DMS114 treated with DMSO at 0.1 percent for 48 hours (cell line): ENCODE data around the gene PXDN.

Experiments
- DNase-seq: peaks from one replicate; lab custom pipeline; 2025; ENCODE audit not compliant: unreplicated experiment; lab: John Stamatoyannopoulos, UW

The PXDN gene

DNA sequence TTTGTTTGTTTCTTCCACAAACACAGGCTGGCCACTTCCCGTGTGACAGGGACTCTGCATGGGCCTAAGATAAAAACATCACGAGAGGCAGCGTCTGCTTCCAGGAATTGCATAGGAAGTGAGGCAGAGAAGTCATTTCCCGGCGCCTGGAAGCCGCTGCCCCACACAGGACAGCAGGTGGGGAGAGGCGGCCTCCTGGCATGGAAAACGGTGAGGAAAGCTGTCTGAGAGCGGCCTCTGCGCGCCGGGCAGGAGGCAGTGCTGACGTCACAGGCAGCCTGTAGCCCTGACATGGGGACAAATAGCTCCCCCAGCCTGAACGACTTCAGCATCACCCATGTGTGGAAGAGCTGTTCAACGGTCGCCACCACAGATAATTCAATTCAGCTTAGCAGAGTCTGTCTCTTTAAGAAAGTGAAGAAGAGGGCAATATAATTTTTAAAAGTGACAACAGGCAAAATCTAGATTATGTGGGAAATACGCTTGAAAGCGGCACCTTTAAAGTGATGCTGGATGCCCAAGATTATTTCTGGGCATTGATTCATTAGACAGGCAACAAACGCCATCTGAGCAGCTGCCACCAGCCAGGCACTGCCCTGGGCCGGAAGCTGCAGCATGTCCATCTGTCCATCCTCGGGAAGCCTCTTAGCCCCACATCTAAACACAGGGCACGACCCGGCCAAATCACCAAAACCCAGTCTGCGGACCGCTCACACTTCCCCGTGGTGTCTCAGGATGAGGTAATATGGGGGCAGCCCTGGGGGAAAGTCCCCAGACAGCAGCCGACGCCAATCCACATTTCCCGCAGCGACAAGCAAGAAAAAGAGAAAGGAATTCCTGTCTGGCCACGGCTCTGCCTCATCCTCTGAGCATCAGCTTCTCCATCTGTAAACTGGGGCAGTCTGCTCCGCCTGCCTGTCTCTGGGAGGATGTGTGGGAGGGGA lies 138.9 kb downstream of the PXDN start:
- no peak for DNase-seq

DNA sequence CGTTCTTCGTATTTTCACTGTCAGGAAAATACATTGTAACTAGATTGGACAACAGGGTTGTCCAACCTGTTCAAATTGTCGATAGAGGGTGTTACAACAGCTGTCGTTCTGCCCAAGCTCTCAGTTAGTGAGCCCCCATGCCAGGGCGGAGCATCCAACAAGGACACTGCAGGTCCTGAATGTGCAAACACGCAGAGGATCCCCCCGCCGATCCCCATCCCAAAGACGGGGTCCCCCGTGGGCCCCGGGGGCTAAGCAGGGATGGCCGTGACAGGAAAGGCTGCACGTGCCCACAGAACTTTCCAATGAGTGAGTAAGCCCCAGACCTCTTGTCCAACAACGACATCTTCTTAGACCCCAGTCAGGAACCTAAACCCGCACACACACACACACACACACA lies 140.8 kb downstream of the PXDN start:
- no peak for DNase-seq

DNA sequence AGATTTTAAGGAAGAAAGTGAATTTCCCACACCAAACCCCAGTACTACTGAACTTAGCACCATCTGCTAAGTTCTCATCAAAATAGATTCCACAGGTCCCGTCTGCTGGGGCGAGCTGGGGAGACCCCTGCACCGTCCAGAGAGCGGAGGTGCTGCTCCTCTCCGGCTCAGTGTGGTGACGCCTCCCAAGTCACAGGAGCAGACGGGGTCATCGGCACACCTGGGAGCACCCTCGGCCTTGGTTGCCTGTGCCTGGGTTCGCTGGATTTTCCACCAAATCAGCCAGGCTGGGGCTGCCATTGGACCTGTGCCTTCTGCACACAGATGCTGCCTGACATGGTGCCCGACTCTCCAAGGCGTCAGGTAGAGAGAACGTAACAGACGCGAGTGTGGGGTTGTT lies 141.3 kb downstream of the PXDN start:
- no peak for DNase-seq

DNA sequence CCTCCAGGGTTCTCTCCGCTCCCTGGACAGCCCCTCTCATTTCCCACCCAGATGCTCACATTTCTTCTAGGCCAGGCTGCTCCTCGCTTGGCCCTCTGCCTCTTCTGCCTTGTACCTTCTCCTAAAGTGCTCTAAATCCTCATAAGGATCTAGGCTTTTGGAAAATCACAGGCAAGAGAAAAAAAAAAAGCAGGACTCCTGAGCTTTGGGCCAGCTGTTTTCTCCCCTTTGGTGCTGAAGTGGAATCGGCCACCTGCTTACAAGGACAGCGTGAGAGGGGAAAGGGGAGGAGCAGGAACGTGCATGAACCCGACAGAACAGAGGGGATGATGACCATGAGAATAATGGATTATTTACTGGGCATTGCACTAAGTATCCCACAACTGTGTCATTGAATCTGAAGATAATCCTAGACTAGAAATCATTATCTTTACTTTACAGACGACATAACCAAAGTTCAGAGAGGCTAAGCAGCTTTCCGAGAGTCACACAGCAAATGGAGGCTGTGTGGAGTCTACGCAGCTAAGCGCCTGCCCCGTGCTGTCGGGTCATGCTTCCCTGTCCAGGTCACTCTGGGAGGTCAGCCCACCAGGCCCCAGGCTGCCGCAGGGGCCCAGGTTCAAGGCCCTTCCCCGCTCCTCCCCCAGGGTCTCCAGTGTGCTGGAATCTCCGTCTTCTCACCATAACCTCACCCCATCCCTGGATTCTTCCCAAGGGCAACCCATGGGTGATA lies 141.9 kb downstream of the PXDN start:
- no peak for DNase-seq

DNA sequence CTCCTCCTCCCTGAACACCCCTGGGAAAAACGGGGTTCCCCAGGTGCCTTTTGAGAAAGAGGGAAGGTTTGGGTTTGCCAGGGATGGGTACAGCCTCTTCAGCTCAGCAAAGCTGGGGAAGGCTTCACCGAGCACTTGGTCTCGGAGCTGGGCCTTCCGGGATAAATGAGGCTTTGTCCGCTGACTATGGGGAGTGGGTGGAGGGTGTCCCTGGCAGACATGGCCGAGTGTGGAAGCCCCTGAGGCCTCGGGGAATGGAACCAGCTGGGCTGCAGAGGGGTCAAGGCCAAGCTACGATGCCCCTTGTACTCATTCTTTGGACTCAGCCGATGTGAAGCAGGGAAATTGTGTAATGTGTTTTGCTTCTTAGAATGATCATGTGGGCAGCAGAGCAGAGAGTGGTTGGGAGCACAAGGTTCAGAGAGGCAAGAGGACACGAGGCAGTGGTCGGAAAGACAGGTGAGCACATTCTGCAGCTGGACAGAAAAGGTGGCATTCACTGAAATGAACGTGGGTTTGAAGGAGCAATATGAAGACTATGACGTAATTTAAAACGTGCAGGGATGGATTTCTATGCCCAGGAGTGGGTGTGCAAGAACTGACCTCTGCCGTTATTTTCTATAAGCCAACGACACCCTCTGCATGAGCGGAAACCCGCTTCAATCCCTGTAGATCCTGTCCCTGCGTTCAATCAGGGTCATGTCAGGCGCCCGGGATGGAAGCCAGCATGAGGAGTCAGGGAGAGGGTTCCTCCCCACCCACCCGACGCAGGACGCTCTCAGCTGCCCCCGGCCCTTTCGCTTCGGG lies 142.6 kb downstream of the PXDN start:
- DNase-seq: no peak

DNA sequence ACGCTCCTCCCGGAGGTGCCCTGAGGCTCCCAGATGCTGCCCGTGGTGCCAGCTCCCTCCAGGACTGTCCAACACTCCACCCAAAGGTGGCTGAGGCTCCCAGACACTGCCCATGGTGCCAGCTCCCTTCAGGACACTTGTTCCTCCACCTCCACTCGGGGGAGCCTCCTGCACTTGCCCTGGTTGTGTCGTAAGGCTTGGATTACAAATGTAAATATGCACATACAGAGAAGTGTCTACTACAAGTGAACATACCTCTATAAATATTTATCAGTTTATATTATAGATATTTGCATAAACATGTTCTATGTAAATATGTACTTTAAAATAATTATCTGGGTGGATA lies 143.3 kb downstream of the PXDN start:
- no peak for DNase-seq

DNA sequence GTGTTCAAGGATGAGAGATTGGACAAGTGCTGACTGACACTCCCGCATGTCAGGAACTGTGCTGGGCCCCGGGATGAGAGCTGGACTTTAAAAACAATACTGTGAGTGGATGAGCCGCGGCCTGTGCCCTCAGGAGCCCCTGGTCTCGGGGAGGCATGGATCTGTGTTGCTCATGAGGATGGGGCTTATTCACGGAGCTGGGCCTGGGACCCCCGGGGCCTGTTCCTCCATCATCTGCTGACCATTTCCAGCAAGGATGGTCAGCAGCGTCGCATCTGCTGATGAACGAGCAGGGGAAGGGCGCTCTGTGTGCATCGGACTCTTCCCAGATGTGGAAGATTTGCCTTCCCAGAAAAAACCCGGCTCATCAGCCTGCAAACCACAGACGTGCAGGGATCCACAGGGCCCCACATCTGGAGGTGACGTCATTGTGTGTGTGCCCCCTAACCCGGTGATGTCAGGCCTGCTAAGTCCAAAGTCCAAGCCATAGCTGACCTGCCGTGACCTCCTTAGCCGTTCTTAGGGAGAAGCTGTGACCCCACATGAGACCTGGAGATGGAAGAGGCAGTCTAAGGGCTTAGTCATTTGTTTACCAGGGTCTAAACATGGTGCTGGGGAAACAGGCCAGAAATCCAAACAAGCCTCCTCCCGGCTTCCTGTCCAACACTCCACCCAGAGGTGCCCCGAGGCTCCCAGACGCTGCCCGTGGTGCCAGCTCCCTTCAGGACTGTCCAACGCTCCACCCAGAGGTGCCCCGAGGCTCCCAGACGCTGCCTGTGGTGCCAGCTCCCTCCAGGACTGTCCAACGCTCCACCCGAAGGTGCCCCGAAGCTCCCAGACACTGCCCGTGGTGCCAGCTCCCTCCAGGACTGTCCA lies 143.9 kb downstream of the PXDN start:
- no peak for DNase-seq

DNA sequence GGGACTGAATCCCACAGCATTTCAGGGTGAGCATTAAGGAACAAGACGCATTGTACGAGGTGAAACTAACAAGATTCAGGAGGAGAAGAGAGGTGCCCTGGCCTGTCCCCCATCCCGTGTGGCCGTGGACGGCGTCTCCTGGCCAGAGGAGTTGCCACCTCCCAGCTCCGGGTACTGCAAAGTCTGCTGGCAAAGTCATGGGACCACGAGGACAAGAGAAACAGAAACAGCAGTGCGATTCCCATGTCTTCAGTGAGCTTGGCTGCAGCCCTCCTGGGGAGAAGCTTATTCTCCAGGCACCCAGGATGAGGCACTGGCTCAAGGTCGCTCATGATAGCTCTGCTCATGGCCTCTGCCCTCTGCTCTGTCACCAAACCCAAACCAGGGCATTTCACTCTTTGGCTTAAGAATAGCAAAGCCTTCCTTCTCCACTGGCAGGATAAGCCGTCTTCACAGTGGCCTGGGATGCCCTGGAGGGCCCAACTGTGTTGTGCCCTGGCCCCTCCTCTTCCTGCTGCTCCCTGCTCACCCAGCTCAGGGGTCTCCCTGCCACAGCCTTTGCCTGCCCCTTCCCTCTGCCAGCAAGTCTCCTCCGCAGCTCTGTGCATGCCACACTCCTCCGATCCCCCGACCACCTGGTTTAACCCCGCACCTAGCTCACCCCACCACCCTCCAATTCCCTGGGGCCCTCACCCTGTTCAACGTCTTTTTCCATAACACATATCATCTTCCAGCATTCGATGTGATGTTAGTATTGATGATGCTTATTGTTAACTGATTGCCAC lies 144.8 kb downstream of the PXDN start:
- DNase-seq: no peak

DNA sequence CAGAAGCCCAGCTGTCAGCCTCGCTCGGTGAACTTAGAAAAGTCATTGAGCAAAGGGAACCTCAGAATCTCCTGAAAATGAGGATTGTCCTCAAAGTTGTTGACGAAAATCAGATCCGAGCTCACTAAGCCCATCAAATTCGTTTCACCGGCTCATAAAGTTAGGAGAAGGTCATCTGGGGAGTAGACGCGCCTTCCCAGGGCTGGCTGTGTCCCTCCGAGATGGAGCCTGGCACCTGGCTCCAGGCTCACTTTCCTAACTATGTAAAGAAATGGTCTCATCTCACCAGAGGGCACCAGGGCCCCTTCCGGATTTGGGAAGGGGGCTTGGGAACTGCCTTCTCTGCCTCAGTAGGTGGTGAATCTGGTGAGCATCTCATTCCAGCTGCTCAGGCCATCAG lies 145.5 kb downstream of the PXDN start:
- no peak for DNase-seq

DNA sequence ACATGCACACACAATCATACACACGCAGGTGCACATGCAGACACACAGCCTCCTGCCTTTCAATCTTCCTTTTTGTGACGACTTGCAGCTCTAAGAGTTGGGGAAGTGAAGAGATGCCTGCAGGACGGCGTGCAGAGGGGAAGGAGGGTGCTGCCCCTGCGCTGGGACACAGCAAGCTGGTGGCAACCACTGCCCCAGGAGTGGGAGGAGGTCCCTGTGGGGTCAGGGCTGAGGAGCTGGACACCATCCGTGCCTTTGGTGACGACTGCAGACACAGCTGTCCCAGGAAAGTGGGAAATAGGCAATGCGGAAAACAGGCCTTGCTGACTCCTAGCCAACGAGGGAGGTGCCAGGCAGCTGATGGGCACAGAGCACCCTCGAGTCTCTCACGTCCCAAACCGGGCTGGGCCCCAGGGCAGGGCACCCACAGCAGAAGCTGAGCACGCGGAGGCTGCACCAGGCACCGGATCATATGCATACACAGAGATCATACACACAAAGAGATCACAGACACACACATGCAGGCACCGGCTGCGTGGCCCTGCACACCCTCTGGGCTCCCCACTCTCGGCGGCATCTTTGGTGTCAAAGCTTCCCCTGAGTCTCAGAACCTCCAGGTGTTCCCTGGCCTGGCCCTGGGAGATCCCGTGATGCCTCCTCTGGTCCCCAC lies 146.1 kb downstream of the PXDN start:
- DNase-seq: no peak

DNA sequence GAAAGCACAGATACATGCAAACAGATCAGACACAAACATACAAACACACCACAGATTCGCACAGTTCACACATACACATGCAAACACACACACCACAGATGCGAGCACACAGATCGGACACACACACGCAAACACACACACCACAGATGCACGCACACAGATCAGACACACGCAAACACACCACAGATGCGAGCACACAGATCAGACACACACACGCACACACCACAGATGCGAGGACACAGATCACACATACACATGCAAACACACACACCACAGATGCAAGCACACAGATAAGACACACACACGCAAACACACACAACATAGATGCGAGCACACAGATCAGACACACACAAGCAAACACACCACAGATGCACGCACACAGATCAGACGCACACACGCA lies 149.0 kb downstream of the PXDN start:
- DNase-seq: no peak

DNA sequence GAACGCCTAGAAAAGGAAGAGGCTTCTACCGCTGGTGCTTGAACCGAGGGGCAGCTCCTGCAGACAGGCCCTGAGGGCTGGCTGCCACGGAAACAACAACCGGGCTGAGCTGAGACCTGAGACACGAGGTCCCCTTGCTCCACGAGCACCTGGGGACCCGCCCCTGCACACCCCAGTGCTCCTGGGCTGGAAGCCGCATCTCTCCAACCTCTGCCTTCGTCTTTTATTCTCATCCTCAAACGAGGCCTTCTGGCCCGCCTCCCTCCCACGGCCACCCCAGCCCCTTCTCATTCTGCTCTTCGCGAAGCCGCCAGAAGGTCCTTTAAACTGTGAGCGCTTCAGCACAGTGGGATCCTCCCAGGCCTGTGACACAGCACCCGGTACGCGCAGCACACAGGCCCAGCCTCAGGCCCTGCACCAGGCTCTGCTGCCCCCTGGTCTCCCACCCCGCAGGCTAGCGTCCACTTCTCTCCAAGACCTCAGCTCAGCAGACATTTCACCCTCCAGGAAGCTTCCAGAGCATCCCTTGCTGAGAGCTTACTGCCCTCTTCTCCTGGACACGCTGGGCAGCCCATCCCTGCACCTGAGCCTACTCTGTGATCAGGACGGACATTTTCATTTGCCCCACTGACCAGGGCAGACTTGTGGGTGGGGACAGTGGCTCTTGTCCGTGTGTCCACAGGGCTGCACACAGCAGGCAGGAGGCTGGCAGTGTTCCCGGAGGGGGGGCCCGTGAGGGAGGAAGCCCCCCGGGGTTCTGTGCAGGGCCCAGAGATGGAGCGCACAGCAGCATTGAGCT lies 149.7 kb downstream of the PXDN start:
- DNase-seq: no peak

DNA sequence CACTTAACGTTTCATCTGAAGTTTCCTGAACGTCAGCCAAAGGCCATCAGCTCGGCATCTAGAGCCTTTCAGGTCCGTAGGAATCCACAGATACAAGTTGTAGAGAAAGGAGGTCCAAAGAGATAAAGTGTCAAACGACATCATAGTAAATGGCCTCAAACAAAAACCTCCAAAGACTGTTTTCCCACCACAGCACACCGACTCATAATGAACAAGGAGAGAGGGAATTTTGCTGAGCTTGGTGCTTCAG lies 150.3 kb downstream of the PXDN start:
- DNase-seq: no peak

DNA sequence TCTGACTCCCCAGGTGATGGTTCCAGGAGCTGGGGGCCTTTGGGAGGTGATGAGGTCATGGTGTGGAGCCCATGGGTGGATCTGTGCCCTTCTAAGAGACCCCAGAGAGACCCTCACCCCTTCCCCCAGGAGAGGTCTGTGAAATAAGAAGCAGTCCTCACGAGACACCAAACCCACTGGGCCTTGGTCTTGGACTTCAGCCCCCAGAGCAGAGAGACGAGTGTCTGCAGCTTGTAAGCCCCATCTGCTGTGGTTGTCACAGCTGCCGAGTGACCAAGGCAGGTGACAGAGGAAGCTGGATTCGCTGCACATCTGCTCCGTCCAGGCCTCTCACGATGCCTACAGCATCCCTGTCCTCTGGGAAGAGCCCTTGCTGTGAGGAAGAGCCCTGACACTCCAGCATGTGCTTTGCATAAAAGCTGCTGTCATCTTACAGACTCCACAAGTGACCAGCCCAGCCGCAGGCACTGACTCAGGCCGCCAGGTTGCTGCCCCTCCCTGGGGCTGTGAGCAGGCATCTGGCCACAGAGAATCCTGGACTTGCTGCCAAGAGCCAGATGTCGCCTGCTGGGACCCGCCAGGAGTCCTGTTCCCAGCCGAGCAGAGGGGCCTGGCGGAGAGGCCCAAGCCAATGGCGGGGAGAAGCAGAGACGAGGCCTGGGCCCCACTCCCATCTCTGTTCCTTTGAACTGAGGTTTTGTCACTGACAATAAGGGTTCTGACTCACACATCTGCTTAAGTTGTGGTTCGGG lies 150.8 kb downstream of the PXDN start:
- DNase-seq: no peak

DNA sequence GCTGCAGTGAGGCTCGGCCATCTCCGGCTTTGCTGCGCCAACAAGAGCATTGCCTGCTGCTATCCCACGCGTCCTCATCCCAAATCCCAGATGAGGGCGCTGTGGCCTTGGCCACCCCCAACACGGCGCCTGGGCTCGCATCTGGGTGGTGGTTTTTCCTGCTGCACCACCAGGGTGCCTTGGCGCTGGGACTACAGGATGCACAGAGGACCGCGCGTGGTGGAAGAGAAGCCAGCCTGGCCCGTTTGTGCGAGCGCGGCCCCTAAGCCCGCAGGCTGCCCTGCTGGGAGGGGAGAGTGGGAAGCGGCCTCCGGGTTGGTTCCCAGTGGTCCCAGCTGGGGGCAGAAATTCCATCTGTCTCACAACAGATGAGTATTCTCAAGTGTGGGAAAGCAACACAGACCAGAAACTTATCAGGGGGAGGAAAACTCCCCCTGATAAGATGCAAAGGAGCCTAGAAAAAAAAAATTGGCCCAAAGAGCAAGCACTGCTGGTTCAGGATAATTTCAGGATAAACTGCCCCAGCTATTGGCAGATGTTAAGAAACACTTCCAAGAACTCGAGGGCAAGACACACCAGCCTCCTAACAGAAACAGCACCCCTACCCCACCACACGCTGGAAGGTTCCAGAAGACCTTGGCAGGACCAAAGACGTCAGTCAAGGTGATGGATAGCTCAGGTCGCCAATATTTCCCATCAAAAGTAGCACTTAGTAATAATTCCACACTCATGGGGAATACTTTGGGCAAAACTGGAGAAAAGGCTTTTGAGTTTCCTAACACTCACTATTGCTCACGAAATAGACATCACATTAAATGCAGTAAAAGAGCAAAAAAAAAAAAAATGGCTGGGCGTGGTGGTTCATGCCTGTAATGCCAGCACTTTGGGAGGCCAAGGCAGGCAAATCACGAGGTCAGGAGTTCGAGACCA lies 152.1 kb downstream of the PXDN start:
- no peak for DNase-seq

DNA sequence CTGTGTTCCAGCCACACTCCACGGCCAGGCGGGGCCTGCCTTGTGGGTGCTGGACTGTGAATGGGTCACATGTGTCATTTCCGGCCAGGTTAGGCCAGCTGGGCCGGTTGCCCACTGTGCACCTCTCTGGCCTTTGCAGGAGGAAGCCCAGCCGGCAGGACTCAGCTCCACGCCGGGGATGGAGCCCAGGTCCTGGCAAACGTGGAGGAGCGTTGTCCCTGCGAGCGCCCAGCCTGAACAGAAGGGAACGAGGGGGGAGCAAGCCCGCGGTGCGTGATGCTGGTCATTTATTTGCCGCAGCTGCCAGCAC lies 152.9 kb downstream of the PXDN start:
- no peak for DNase-seq
